ENCODE results near the gene DNAH3. TPM values are rescaled to one million over a fixed set of nuclear protein-coding genes. Genes with fewer than 3 reads are reported as not detected.
"Not testable (repeated sequence)": the region's sequence is repeated elsewhere in the genome, so short reads cannot be mapped to it uniquely, and the experiment has no call there.

The DNAH3 gene
- total RNA-seq, 1 donor from 2014 or later: not detected

DNA sequence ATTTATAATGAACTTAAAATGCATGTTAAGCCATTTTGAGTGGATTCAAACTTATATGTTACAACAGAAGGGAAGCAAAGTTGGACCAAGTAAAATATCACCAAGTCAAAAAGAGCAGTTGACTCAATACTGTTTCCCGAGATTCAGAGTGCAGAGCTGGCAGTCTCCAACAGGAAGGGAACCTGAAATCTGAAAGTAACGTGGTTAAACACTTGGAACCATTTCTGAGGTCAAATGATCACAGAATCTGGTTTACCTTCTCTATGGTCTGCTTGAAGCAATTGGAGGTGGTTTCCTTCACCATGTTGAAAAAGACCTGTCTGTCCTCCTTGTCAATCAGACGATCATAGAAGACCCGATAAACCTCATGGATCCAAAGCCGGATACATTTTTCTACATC, 163.6 kb downstream of the DNAH3 start:
- H3K27ac Mint-ChIP-seq: no peak overlapping the region
- no peak overlapping the region for H3K4me3 Mint-ChIP-seq
- no peak for TF ChIP-seq CTCF (IDR thresholded peaks at IDR 0.05; ENCODE audit: unreplicated experiment)
- no peaks in the 10 kb centered on the region for H3K36me3 Mint-ChIP-seq
- DNase-seq (ENCODE audit: low spot score in 2 of 2, unreplicated experiment in 2 of 2): no peak
- H3K9me3 Mint-ChIP-seq: peaks cover 7% of the 10 kb centered on the region
- H3K4me1 Mint-ChIP-seq: no peaks in the 10 kb centered on the region
- no peaks in the 10 kb centered on the region for H3K27me3 Mint-ChIP-seq (ENCODE audit: low read depth)

DNA sequence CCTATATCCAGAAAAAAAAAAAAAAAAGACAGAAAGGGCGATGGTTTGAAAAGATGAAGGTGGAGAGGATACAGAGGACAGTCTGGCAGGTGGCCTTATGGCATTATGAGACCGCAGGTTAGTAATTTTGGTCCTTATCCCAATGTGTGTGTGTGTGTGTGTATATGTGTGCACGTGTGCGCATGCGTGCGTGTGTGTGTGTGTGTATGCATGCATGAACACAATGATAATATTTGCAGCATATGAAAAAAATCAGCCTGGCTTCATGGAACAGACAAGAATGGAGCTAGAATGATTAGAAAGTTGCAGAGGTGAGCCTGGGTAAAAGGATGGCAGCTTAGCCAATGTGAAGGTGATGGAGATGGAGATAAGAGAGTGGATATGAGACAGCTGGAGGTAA, 166.6 kb downstream of the DNAH3 start:
- TF ChIP-seq CTCF (IDR thresholded peaks at IDR 0.05; ENCODE audit: unreplicated experiment): no peak
- H3K4me3 Mint-ChIP-seq: no peak overlapping the region
- H3K27me3 Mint-ChIP-seq (ENCODE audit: low read depth): no peaks in the 10 kb centered on the region
- H3K27ac Mint-ChIP-seq: no peak overlapping the region
- no peaks in the 10 kb centered on the region for H3K36me3 Mint-ChIP-seq
- peaks cover 5% of the 10 kb centered on the region for H3K9me3 Mint-ChIP-seq
- no peak for DNase-seq (ENCODE audit: low spot score in 2 of 2, unreplicated experiment in 2 of 2)
- H3K4me1 Mint-ChIP-seq: no peaks in the 10 kb centered on the region

DNA sequence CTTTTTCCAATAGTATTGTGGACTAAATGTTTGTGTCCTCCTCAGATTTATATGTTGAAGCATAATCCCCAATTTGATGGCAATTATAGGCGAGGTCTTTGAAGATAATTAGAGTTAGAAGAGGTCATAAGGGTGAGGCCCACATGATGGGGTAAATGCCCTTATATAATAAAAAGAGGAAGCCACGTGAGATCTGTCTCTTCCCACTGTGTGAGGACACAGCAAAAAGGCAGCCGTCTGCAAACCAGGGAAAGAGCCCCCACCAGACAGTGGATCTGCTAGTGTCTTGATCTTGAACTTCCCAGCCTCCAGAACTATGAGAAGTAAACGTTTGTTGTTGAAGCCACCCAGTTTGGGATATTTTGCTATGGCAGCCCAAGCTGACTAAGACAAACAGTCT, 174.1 kb downstream of the DNAH3 start:
- H3K9me3 Mint-ChIP-seq: no peaks in the 10 kb centered on the region
- no peak for TF ChIP-seq CTCF (IDR thresholded peaks at IDR 0.05; ENCODE audit: unreplicated experiment)
- DNase-seq (ENCODE audit: low spot score in 2 of 2, unreplicated experiment in 2 of 2): no peak
- no peaks in the 10 kb centered on the region for H3K36me3 Mint-ChIP-seq
- H3K27ac Mint-ChIP-seq: no peak overlapping the region
- no peak overlapping the region for H3K4me3 Mint-ChIP-seq
- H3K27me3 Mint-ChIP-seq (ENCODE audit: low read depth): no peaks in the 10 kb centered on the region
- H3K4me1 Mint-ChIP-seq: no peaks in the 10 kb centered on the region

DNA sequence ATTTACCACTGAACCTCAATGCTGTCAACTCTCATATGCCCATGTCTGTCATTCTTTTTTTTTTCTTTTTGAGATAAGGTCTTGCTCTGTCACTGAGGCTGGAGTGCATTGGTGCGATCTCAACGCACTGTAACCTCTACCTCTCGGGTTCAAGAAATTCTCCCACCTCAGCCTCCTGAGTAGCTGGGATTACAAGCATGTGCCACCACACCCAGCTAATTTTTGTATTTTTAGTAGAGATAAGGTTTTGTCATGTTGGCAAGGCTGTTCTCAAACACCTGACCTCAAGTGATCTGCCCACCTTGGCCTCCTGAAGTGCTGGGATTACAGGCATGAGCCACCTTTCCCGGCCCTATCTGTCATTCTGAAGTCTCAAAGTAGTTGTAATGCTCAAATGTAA, 177.4 kb downstream of the DNAH3 start:
- not testable (repeated sequence) for DNase-seq (ENCODE audit: low spot score in 2 of 2, unreplicated experiment in 2 of 2); H3K27me3 Mint-ChIP-seq (ENCODE audit: low read depth); H3K9me3 Mint-ChIP-seq; H3K4me3 Mint-ChIP-seq; H3K27ac Mint-ChIP-seq; H3K36me3 Mint-ChIP-seq; H3K4me1 Mint-ChIP-seq

GRCh38 chr16:20971401-20971800, 179.2 kb downstream of the DNAH3 start:
- Mint-ChIP-seq H3K27ac (no peak overlapping the region), H3K9me3 (no peaks in the 10 kb centered on the region), H3K36me3 (no peaks in the 10 kb centered on the region), H3K4me3 (no peak overlapping the region), H3K27me3 (ENCODE audit: low read depth) (no peaks in the 10 kb centered on the region), H3K4me1 (no peaks in the 10 kb centered on the region)
- no peak for TF ChIP-seq CTCF (IDR thresholded peaks at IDR 0.05; ENCODE audit: unreplicated experiment)
- no peak for DNase-seq (ENCODE audit: low spot score in 2 of 2, unreplicated experiment in 2 of 2)

DNA sequence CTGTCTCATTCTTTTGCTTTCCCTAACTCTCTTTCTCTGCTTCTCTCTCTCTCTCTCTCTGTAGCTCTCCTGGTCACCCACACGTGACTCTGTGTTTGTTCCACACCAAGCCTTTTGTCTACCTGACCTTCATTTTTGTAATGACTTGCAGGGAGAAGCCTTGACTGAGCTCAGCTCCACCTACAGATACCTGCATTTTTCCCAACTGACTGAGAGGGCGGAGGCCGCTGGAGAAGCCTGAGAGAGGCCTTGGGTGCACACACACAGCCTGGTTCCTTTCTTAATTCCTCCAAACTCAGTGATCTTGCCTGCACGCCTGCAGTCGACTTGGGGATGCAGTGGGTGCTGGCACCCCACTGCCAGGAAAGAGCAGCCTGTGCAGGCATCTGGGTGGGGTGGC, 181.3 kb downstream of the DNAH3 start:
- H3K9me3 Mint-ChIP-seq: no peaks in the 10 kb centered on the region
- peaks cover 2% of the 10 kb centered on the region for H3K27me3 Mint-ChIP-seq (ENCODE audit: low read depth)
- no peaks in the 10 kb centered on the region for H3K4me1 Mint-ChIP-seq
- no peak for DNase-seq (ENCODE audit: low spot score in 2 of 2, unreplicated experiment in 2 of 2)
- no peak for TF ChIP-seq CTCF (IDR thresholded peaks at IDR 0.05; ENCODE audit: unreplicated experiment)
- H3K27ac Mint-ChIP-seq: no peak overlapping the region
- no peaks in the 10 kb centered on the region for H3K36me3 Mint-ChIP-seq
- no peak overlapping the region for H3K4me3 Mint-ChIP-seq
